ENCODE measurements around the gene SLC35E2B.

SLC35E2B gene

GRCh38 chr1:1627261-1627828 is 65.2 kb downstream of the SLC35E2B start:
- WGBS, 2 experiments (ENCODE audit: insufficient coverage in 2 of 2) = 88 to 94% methylated on average over 25 to 27 of the region's 37 CpGs
- H3K4me1 ChIP-seq (ENCODE audit: control insufficient read depth, insufficient read depth, low read length, poor library complexity, severe bottlenecking) = no peaks in the 10 kb centered on the region
- H3K36me3 ChIP-seq (ENCODE audit: control insufficient read depth, insufficient read depth, low read length) = peaks cover 21% of the 10 kb centered on the region
- H3K27ac ChIP-seq (ENCODE audit: low read depth, low read length, severe bottlenecking) = no peak overlapping the region
- no peaks in the 10 kb centered on the region for H3K9me3 ChIP-seq (ENCODE audit: control insufficient read depth, low read length)
- H3K4me3 ChIP-seq (ENCODE audit: extremely low read depth, insufficient read depth, low read length, poor library complexity, severe bottlenecking) = no peak overlapping the region

DNA sequence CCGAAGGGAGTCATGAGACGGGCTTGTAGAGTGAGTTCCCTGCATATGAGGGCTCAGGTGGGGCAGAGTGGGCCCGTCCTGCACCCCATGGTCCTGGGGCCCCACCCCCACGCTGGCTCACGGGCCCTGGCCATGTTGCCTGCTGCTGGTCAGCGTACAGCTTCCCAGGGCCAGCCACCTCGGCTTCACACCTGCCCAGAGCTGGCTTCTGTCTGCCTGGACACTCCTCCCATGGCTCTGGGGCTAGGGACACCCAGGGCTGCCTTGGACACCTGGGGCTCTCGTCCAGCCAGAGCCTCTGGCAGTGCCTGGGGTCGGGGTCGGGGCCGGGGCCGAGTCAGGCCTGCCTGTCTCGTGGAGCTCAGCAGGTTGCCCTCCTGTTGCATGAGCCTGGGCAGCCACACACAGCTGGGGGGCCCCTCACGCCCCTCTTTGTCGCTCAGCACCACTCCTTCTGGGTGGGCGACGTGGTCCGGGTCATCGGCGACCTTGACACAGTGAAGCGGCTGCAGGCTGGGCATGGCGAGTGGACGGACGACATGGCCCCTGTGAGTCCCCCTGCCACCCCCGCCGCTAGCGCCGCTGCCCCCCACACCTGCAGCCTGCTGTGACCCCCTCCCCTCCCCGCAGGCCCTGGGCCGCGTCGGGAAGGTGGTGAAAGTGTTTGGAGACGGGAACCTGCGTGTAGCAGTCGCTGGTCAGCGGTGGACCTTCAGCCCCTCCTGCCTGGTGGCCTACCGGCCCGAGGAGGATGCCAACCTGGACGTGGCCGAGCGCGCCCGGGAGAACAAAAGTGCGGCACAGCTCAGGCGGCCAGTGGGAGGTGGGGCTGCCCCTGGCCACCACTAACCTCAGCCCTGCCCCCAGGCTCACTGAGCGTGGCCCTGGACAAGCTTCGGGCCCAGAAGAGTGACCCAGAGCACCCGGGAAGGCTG is 66.1 kb downstream of the SLC35E2B start:
- H3K36me3 ChIP-seq (ENCODE audit: control insufficient read depth, insufficient read depth, low read length) = peaks cover 21% of the 10 kb centered on the region
- WGBS, 2 experiments (ENCODE audit: insufficient coverage in 2 of 2) = 93 to 100% methylated on average over 36 to 40 of the region's 48 CpGs

DNA sequence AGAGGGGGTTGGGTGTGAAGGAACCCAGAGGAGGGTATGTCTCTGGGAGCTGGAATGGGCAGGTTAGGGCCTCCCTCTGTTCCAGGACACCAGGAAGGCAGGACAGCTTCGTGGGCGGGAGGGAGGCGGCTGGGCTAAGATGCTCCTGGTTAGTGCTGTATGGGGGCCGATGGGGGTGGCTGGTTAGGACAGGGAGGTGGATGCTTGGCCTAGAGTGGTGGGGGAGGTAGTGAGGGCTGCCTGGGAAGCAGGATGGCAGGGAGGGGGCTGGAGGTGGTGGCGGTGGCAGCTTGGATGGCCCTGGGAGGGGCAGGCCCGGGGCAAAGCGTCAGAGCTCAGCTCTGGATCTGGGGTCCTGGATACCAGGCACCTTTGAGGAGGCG is 66.8 kb downstream of the SLC35E2B start:
- Histone ChIP-seq H3K9me3 (ENCODE audit: control insufficient read depth, low read length) (no peaks in the 10 kb centered on the region), H3K27ac (ENCODE audit: low read depth, low read length, severe bottlenecking) (no peak overlapping the region), H3K4me3 (ENCODE audit: extremely low read depth, insufficient read depth, low read length, poor library complexity, severe bottlenecking) (no peak overlapping the region), H3K36me3 (ENCODE audit: control insufficient read depth, insufficient read depth, low read length) (peaks cover 21% of the 10 kb centered on the region), H3K4me1 (ENCODE audit: control insufficient read depth, insufficient read depth, low read length, poor library complexity, severe bottlenecking) (no peaks in the 10 kb centered on the region)
- WGBS, 2 experiments (ENCODE audit: insufficient coverage in 2 of 2) = 96 to 100% methylated on average over 4 to 7 of the region's 8 CpGs

More for the DNA sequence above, 66.1 kb downstream of the SLC35E2B start:
- H3K4me3 ChIP-seq (ENCODE audit: extremely low read depth, insufficient read depth, low read length, poor library complexity, severe bottlenecking) = no peak overlapping the region
- no peak overlapping the region for H3K27ac ChIP-seq (ENCODE audit: low read depth, low read length, severe bottlenecking)
- H3K9me3 ChIP-seq (ENCODE audit: control insufficient read depth, low read length) = no peaks in the 10 kb centered on the region
- no peaks in the 10 kb centered on the region for H3K4me1 ChIP-seq (ENCODE audit: control insufficient read depth, insufficient read depth, low read length, poor library complexity, severe bottlenecking)

DNA sequence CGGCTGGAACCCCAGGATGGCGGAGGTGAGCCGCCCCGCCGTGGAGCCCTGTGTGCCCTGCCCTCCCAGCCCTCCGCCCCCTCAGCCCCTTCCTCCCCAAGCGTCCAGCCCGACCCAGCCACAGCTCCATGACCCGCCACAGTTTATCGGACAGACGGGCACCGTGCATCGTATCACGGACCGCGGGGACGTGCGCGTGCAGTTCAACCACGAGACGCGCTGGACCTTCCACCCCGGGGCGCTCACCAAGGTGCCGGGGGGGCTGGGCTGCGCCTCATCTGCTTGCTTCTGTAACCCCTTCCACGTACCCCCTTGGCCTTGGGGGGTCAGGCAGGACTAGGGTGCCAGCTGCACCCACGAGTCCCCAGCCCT is 67.2 kb downstream of the SLC35E2B start:
- H3K4me1 ChIP-seq (ENCODE audit: control insufficient read depth, insufficient read depth, low read length, poor library complexity, severe bottlenecking) = no peaks in the 10 kb centered on the region
- 89 to 95% methylated on average over 7 to 23 of the region's 28 CpGs for WGBS, 2 experiments (ENCODE audit: insufficient coverage in 2 of 2)
- H3K36me3 ChIP-seq (ENCODE audit: control insufficient read depth, insufficient read depth, low read length) = peaks cover 21% of the 10 kb centered on the region

DNA sequence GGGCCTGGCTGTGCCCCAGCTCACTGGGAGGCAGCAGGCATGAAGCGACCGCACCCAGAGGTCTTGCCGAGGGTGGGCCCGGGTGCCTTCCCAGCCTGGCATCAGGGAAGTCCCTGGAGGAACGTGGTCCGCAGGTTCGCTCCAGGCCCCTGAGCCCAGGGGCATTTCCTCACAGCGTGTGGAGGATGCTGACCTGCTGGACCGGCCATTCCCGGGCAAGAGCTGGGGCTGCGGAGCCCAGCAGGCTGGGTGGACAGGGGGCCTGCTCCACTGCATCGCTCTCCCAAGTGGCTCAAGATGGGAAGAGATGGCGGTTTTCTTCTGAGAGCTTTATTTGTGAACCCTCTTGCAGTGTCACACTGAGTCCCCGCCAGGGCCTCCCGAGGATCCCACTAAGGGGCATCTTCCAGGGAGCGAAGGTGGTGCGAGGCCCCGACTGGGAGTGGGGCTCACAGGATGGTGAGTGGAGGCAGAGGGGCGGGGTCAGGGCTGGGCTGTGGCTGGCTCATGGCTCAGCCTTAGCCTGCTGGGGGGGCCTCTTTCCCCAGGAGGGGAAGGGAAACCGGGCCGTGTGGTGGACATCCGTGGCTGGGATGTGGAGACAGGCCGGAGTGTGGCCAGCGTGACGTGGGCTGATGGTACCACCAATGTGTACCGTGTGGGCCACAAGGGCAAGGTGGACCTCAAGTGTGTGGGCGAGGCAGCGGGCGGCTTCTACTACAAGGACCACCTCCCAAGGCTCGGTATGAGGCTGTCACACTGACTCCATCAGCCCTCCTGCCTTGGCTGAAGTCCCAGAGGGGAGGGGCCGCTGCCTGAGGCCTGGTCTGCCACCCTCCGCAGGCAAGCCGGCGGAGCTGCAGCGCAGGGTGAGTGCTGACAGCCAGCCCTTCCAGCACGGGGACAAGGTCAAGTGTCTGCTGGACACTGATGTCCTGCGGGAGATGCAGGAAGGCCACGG is 67.9 kb downstream of the SLC35E2B start:
- H3K4me1 ChIP-seq (ENCODE audit: control insufficient read depth, insufficient read depth, low read length, poor library complexity, severe bottlenecking) = no peaks in the 10 kb centered on the region
- H3K4me3 ChIP-seq (ENCODE audit: extremely low read depth, insufficient read depth, low read length, poor library complexity, severe bottlenecking) = no peak overlapping the region
- WGBS, 2 experiments (ENCODE audit: insufficient coverage in 2 of 2) = 92 to 94% methylated on average over 31 to 34 of the region's 38 CpGs
- no peak overlapping the region for H3K27ac ChIP-seq (ENCODE audit: low read depth, low read length, severe bottlenecking)
- peaks cover 21% of the 10 kb centered on the region for H3K36me3 ChIP-seq (ENCODE audit: control insufficient read depth, insufficient read depth, low read length)
- no peaks in the 10 kb centered on the region for H3K9me3 ChIP-seq (ENCODE audit: control insufficient read depth, low read length)

More for the DNA sequence above, 67.2 kb downstream of the SLC35E2B start:
- Histone ChIP-seq H3K27ac (ENCODE audit: low read depth, low read length, severe bottlenecking) (no peak overlapping the region), H3K9me3 (ENCODE audit: control insufficient read depth, low read length) (no peaks in the 10 kb centered on the region), H3K4me3 (ENCODE audit: extremely low read depth, insufficient read depth, low read length, poor library complexity, severe bottlenecking) (no peak overlapping the region)

DNA sequence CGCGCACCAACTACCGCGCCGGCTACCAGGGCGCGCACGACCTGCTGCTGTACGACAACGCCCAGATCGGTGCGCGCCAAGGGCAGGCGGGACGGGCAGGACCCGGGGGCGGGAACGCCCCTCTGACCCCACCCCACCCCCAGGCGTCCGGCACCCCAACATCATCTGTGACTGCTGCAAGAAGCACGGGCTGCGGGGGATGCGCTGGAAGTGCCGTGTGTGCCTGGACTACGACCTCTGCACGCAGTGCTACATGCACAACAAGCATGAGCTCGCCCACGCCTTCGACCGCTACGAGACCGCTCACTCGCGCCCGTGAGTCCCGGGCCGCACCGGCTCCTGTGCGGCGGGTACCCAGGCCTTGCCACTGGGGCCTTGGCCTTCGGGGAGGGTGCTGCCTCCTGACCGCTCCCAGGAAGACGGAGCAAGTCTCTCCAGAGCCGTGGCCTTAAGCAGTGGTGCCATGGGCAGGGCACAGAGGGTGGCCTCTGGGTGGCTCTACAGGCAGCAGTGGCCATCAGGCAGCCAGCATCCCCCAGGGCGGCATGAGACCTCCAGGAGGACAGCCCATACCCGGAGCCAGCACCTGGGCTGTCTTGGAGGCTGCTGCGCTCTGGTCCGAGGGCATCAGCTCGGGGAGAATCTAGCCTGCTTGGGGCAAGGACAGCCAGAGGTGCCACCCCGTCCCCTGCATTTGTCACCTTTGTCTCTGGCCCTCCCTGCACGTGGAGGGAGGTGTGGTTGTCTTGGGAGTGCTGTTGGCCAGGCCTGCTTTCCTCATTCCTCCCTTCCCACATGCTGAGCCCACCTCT is 68.8 kb downstream of the SLC35E2B start:
- peaks cover 24% of the 10 kb centered on the region for H3K36me3 ChIP-seq (ENCODE audit: control insufficient read depth, insufficient read depth, low read length)
- no peak overlapping the region for H3K4me3 ChIP-seq (ENCODE audit: extremely low read depth, insufficient read depth, low read length, poor library complexity, severe bottlenecking)
- no peaks in the 10 kb centered on the region for H3K9me3 ChIP-seq (ENCODE audit: control insufficient read depth, low read length)
- WGBS, 2 experiments (ENCODE audit: insufficient coverage in 2 of 2) = 94 to 96% methylated on average over 37 to 49 of the region's 51 CpGs
- no peaks in the 10 kb centered on the region for H3K4me1 ChIP-seq (ENCODE audit: control insufficient read depth, insufficient read depth, low read length, poor library complexity, severe bottlenecking)
- no peak overlapping the region for H3K27ac ChIP-seq (ENCODE audit: low read depth, low read length, severe bottlenecking)

DNA sequence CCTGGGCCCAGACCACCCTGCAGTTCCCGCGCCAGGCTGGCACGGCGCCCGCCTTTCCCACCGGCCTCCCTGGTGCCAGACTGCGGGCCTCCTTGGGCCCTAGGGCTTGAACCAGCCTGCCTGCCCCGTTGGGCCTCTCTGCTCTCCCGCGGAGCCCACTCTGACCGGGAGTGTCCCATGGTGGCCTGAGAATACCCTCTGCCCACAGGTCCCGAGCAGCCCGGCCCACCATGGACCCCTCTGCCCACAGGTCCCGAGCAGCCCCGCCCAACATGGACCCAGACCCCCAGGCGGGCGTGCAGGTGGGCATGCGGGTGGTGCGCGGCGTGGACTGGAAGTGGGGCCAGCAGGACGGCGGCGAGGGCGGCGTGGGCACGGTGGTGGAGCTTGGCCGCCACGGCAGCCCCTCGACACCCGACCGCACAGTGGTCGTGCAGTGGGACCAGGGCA is 69.4 kb downstream of the SLC35E2B start:
- Histone ChIP-seq H3K4me1 (ENCODE audit: control insufficient read depth, insufficient read depth, low read length, poor library complexity, severe bottlenecking) (no peaks in the 10 kb centered on the region), H3K36me3 (ENCODE audit: control insufficient read depth, insufficient read depth, low read length) (peaks cover 29% of the 10 kb centered on the region), H3K4me3 (ENCODE audit: extremely low read depth, insufficient read depth, low read length, poor library complexity, severe bottlenecking) (no peak overlapping the region), H3K9me3 (ENCODE audit: control insufficient read depth, low read length) (no peaks in the 10 kb centered on the region), H3K27ac (ENCODE audit: low read depth, low read length, severe bottlenecking) (no peak overlapping the region)
- WGBS, 2 experiments (ENCODE audit: insufficient coverage in 2 of 2) = 95 to 96% methylated on average over 30 to 33 of the region's 33 CpGs

DNA sequence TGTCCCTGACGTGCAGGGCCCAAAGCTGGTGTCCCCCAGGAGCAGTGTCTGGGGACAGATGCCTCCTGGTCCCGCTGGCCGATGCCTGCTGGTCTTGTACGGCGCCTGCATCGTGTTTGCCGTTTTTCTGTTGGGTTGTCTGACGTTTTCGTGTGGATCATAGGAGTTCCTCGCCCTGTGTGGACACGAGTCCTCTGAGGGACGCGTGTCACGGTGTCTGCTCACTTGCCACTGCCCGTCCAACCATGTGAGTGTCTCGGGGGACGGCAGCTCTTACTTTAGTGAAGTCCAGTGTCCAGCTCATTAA is 69.9 kb downstream of the SLC35E2B start:
- 92 to 95% methylated on average over 13 to 17 of the region's 17 CpGs for WGBS, 2 experiments (ENCODE audit: insufficient coverage in 2 of 2)
- Histone ChIP-seq H3K4me3 (ENCODE audit: extremely low read depth, insufficient read depth, low read length, poor library complexity, severe bottlenecking) (no peak overlapping the region), H3K27ac (ENCODE audit: low read depth, low read length, severe bottlenecking) (no peak overlapping the region), H3K4me1 (ENCODE audit: control insufficient read depth, insufficient read depth, low read length, poor library complexity, severe bottlenecking) (no peaks in the 10 kb centered on the region), H3K36me3 (ENCODE audit: control insufficient read depth, insufficient read depth, low read length) (peaks cover 30% of the 10 kb centered on the region), H3K9me3 (ENCODE audit: control insufficient read depth, low read length) (no peaks in the 10 kb centered on the region)

- Histone ChIP-seq H3K4me1 (ENCODE audit: control insufficient read depth, insufficient read depth, low read length, poor library complexity, severe bottlenecking) (no peaks in the 10 kb centered on the region), H3K36me3 (ENCODE audit: control insufficient read depth, insufficient read depth, low read length) (peaks cover 35% of the 10 kb centered on the region), H3K9me3 (ENCODE audit: control insufficient read depth, low read length) (no peaks in the 10 kb centered on the region), H3K4me3 (ENCODE audit: extremely low read depth, insufficient read depth, low read length, poor library complexity, severe bottlenecking) (no peak overlapping the region), H3K27ac (ENCODE audit: low read depth, low read length, severe bottlenecking) (no peak overlapping the region)
- WGBS, 2 experiments (ENCODE audit: insufficient coverage in 2 of 2) = 86 to 91% methylated on average over 17 to 18 of the region's 21 CpGs
Observed at GRCh38 chr1:1622010-1622787, 70.4 kb downstream of the SLC35E2B start.
